H1 (cell line): ENCODE results near the gene OSGEPL1.

Experiments used
- POLR2A ChIP-seq, 2 experiments: IDR thresholded peaks; 1 replicate in 1 of 2; 2 replicates in 1 of 2; pipeline ENCODE4 v1.6.1; 2011; ENCODE audit warnings: low read depth in 2 of 2, low read length in 2 of 2, mild to moderate bottlenecking in 2 of 2; ENCODE audit errors: control extremely low read depth in 1 of 2
- RBBP5 ChIP-seq: IDR thresholded peaks from 2 replicates; pipeline ENCODE4 v1.7.1; 2012; ENCODE audit warnings: low read depth, mild to moderate bottlenecking, inconsistent platforms, low read length, moderate library complexity, borderline replicate concordance
- YY1 ChIP-seq: IDR thresholded peaks from 2 replicates; pipeline ENCODE4 v1.6.1; 2011; ENCODE audit warnings: low read depth, mild to moderate bottlenecking, low read length
- ZNF274 ChIP-seq: IDR thresholded peaks from 2 replicates; pipeline ENCODE4 v1.7.0; 2012; ENCODE audit warnings: low read length, borderline replicate concordance; ENCODE audit errors: extremely low read depth

GRCh38 chr2:189783927-189784867, 21.6 kb upstream of the OSGEPL1 start, which contains the start of the genes ORMDL1 and PMS1:
- TF ChIP-seq RBBP5 (no peak; the same call in 1 of the 2 replicates), POLR2A (IDR thresholded peaks at IDR 0.05; ENCODE audit: control extremely low read depth in 1 of 2, low read depth in 2 of 2, low read length in 2 of 2) (peak; percentile 90 to 94), ZNF274 (no peak), YY1 (0 out of 2 replicates have a peak, but pooled peaks have one; percentile 30)
